IMR-90 (cell line): Measurements from ENCODE around the gene COL4A3. TPM values are rescaled to one million over a fixed set of nuclear protein-coding genes. Genes with fewer than 3 reads are reported as not detected.

ENCODE experiments used
- ATAC-seq: fragments of 200-7000 bp; cut with Tn5 transposase; 2 replicates; pipeline ENCODE4 v1.9.1; 2020; ENCODE audit warnings: low read depth, mild to moderate bottlenecking, moderate library complexity
- BruUV-seq: library from RNA; stranded (reverse); fragments of 400-500 nt; replicated peaks from 2 replicates; lab custom pipeline; 2021; lab: Mats Ljungman, UMichigan
- CTCF ChIA-PET: fragments of 300-600 bp; formaldehyde crosslinking; extraction: SDS; loops from one replicate; lab custom pipeline; 2021; ENCODE audit warnings: antibody characterized with exemption; lab: Yijun Ruan, JAX
- POLR2A ChIA-PET: fragments of 300-600 bp; sonication (Branson Sonifier 250); formaldehyde crosslinking; loops from one replicate; lab custom pipeline; 2022; ENCODE audit warnings: antibody characterized with exemption; ENCODE audit not compliant: unreplicated experiment; lab: Charles Lee
- DNase-seq: peaks from one replicate; pipeline ENCODE4 v3.0.0; 2013
- H2AFZ ChIP-seq: replicated peaks from 2 replicates; pipeline ENCODE3; 2013; ENCODE audit warnings: low read length, mild to moderate bottlenecking; ENCODE audit not compliant: poor library complexity
- H2AK5ac ChIP-seq: 2 replicates; pipeline ENCODE4 v1.6.1; 2013; ENCODE audit warnings: low read depth, low read length, inconsistent platforms
- H2AK9ac ChIP-seq: replicated peaks from 2 replicates; pipeline ENCODE3; 2013; ENCODE audit warnings: mild to moderate bottlenecking, low read depth, low read length, moderate library complexity; ENCODE audit not compliant: poor library complexity
- H2BK120ac ChIP-seq: 2 replicates; pipeline ENCODE4 v1.6.1; 2013; ENCODE audit warnings: low read depth, low read length, inconsistent platforms
- H2BK15ac ChIP-seq: 3 replicates; pipeline ENCODE4 v1.6.1; 2013; ENCODE audit warnings: low read depth, low read length, inconsistent platforms
- H2BK20ac ChIP-seq: 2 replicates; pipeline ENCODE4 v1.6.1; 2013; ENCODE audit warnings: low read depth, mild to moderate bottlenecking, inconsistent platforms, low read length, moderate library complexity
- H2BK5ac ChIP-seq: 2 replicates; pipeline ENCODE4 v1.6.1; 2013; ENCODE audit warnings: mild to moderate bottlenecking, low read depth, low read length, inconsistent platforms; ENCODE audit not compliant: poor library complexity, severe bottlenecking
- H3K14ac ChIP-seq: replicated peaks from 2 replicates; pipeline ENCODE4 v1.6.1; 2013; ENCODE audit warnings: low read depth, low read length, inconsistent platforms
- H3K18ac ChIP-seq: 2 replicates; pipeline ENCODE4 v1.6.1; 2013; ENCODE audit warnings: low read depth, low read length, control low read depth
- H3K23ac ChIP-seq: 2 replicates; pipeline ENCODE4 v1.6.1; 2013; ENCODE audit warnings: low read depth, low read length, inconsistent platforms
- H3K27ac ChIP-seq: 2 replicates; pipeline ENCODE4 v1.5.1; 2013; ENCODE audit warnings: mild to moderate bottlenecking, control low read depth, low read length; ENCODE audit not compliant: insufficient read depth
- H3K27me3 ChIP-seq: 2 replicates; pipeline ENCODE4 v1.6.1; 2013; ENCODE audit warnings: low read length; ENCODE audit not compliant: control insufficient read depth, insufficient read depth
- H3K36me3 ChIP-seq: 2 replicates; pipeline ENCODE4 v1.6.1; 2013; ENCODE audit warnings: low read length, mixed read lengths; ENCODE audit not compliant: control insufficient read depth, insufficient read depth
- H3K4ac ChIP-seq: 2 replicates; pipeline ENCODE4 v1.6.1; 2013; ENCODE audit warnings: low read depth, low read length, inconsistent platforms
- H3K4me1 ChIP-seq: 2 replicates; pipeline ENCODE4 v1.6.1; 2013; ENCODE audit warnings: low read length, mixed read lengths; ENCODE audit not compliant: control insufficient read depth, insufficient read depth
- H3K4me2 ChIP-seq: 2 replicates; pipeline ENCODE4 v1.6.1; 2013; ENCODE audit warnings: low read depth, mild to moderate bottlenecking, control low read depth, low read length, moderate library complexity
- H3K4me3 ChIP-seq: 2 replicates; pipeline ENCODE4 v1.5.1; 2013; ENCODE audit warnings: low read depth, mild to moderate bottlenecking, control low read depth, low read length, moderate library complexity; ENCODE audit not compliant: insufficient read depth
- H3K56ac ChIP-seq: 2 replicates; pipeline ENCODE4 v1.6.1; 2013; ENCODE audit warnings: low read length, inconsistent platforms; ENCODE audit not compliant: insufficient read depth; ENCODE audit errors: extremely low read depth
- H3K79me1 ChIP-seq, 2 experiments: 2 replicates each; pipeline ENCODE4 v1.6.1; 2013; ENCODE audit warnings: low read length in 2 of 2, inconsistent platforms in 1 of 2, low read depth in 1 of 2
- H3K9ac ChIP-seq: 2 replicates; pipeline ENCODE4 v1.6.1; 2013; ENCODE audit warnings: low read depth, low read length, control low read depth
- H3K9me1 ChIP-seq: 2 replicates; pipeline ENCODE4 v1.6.1; 2013; ENCODE audit warnings: low read length, inconsistent platforms; ENCODE audit not compliant: insufficient read depth
- H3K9me3 ChIP-seq: 2 replicates; pipeline ENCODE4 v1.6.1; 2013; ENCODE audit warnings: low read length; ENCODE audit not compliant: control insufficient read depth, insufficient read depth
- H4K20me1 ChIP-seq: 2 replicates; pipeline ENCODE4 v1.6.1; 2013; ENCODE audit warnings: low read length, inconsistent platforms; ENCODE audit not compliant: insufficient read depth
- H4K5ac ChIP-seq: 2 replicates; pipeline ENCODE4 v1.6.1; 2013; ENCODE audit warnings: mild to moderate bottlenecking, low read depth, low read length, control low read depth
- H4K8ac ChIP-seq, 2 experiments: 2 replicates each; pipeline ENCODE4 v1.6.1; 2013; ENCODE audit warnings: low read depth in 2 of 2, low read length in 2 of 2, control low read depth in 1 of 2, inconsistent platforms in 1 of 2
- H4K91ac ChIP-seq: 2 replicates; pipeline ENCODE4 v1.6.1; 2013; ENCODE audit warnings: low read depth, low read length, inconsistent platforms; ENCODE audit not compliant: insufficient read depth
- BHLHE40 ChIP-seq: fragments of 150-350 bp; IDR thresholded peaks from 2 replicates; pipeline ENCODE4 v1.6.1; 2016; ENCODE audit warnings: mild to moderate bottlenecking, low read depth, low read length
- CEBPB ChIP-seq: IDR thresholded peaks from 2 replicates; pipeline ENCODE4 v1.6.1; 2012; ENCODE audit warnings: low read depth, low read length, improper control_type of control experiment
- CHD1 ChIP-seq: IDR thresholded peaks from 2 replicates; pipeline ENCODE4 v1.6.1; 2012; ENCODE audit warnings: low read depth, low read length, improper control_type of control experiment
- CTCF ChIP-seq: conservative IDR thresholded peaks from 2 replicates; pipeline ENCODE4 v1.5.1; 2012; ENCODE audit warnings: mild to moderate bottlenecking, low read depth, low read length, improper control_type of control experiment
- ELK1 ChIP-seq: fragments of 150-350 bp; IDR thresholded peaks from 2 replicates; pipeline ENCODE4 v1.6.1; 2016; ENCODE audit warnings: low read depth, mild to moderate bottlenecking, low read length, moderate library complexity, borderline replicate concordance
- FOS ChIP-seq: fragments of 150-350 bp; IDR thresholded peaks from 2 replicates; pipeline ENCODE4 v1.6.1; 2016; ENCODE audit warnings: low read depth, low read length
- MAFK ChIP-seq: IDR thresholded peaks from 2 replicates; pipeline ENCODE4 v1.6.1; 2012; ENCODE audit warnings: low read depth, low read length, improper control_type of control experiment
- MAZ ChIP-seq: IDR thresholded peaks from 2 replicates; pipeline ENCODE4 v1.6.1; 2012; ENCODE audit warnings: low read depth, mild to moderate bottlenecking, low read length, improper control_type of control experiment, moderate library complexity, borderline replicate concordance
- MXI1 ChIP-seq: IDR thresholded peaks from 2 replicates; pipeline ENCODE4 v1.6.1; 2012; ENCODE audit warnings: low read depth, mild to moderate bottlenecking, low read length, moderate library complexity, borderline replicate concordance
- NFE2L2 ChIP-seq: fragments of 150-350 bp; IDR thresholded peaks from 2 replicates; pipeline ENCODE4 v1.6.1; 2016; ENCODE audit warnings: low read depth, mild to moderate bottlenecking, low read length
- POLR2A ChIP-seq: IDR thresholded peaks from 2 replicates; pipeline ENCODE4 v1.6.1; 2012; ENCODE audit warnings: mild to moderate bottlenecking, low read depth, low read length
- RAD21 ChIP-seq: IDR thresholded peaks from 2 replicates; pipeline ENCODE4 v1.6.1; 2012; ENCODE audit warnings: low read length, improper control_type of control experiment
- RCOR1 ChIP-seq: IDR thresholded peaks from 2 replicates; pipeline ENCODE4 v1.6.1; 2012; ENCODE audit warnings: mild to moderate bottlenecking, low read length, improper control_type of control experiment; ENCODE audit not compliant: insufficient replicate concordance
- RFX5 ChIP-seq: IDR thresholded peaks from 2 replicates; pipeline ENCODE4 v1.8.0; 2012; ENCODE audit warnings: low read depth, mild to moderate bottlenecking, low read length, moderate library complexity
- SMC3 ChIP-seq: fragments of 150-350 bp; IDR thresholded peaks from 2 replicates; pipeline ENCODE4 v1.6.1; 2016; ENCODE audit warnings: low read depth, mild to moderate bottlenecking, antibody characterized with exemption, low read length, moderate library complexity
- USF2 ChIP-seq: fragments of 150-350 bp; IDR thresholded peaks from 2 replicates; pipeline ENCODE4 v1.6.1; 2017; ENCODE audit warnings: mild to moderate bottlenecking, antibody characterized with exemption, low read length, low read depth
- WGBS, 2 experiments: methylation state at CpG; one replicate each; pipeline versions ENCODE4 v1.1.5 to v1.1.7; 2013; ENCODE audit warnings: missing lambda C conversion rate in 2 of 2; ENCODE audit not compliant: insufficient read length in 1 of 2; ENCODE audit errors: extremely low coverage in 2 of 2; 5-methylcytosine and 5-hydroxymethylcytosine counted together
- dilution Hi-C: fragments of 300-500 bp; cut with HindIII; formaldehyde crosslinking; loops from one replicate; pipeline ENCODE4 v1.14.3; 2018; ENCODE audit warnings: low sequenced_read_pairs; ENCODE audit not compliant: unreplicated experiment
- in situ Hi-C: fragments of 300-500 bp; cut with MboI; formaldehyde crosslinking; loops from 3 replicates; pipeline ENCODE4 v1.14.3; 2019; ENCODE audit warnings: low sequenced_read_pairs, inconsistent platforms, mixed read lengths
- intact Hi-C: fragments of 100-400 bp; cut with micrococcal nuclease; formaldehyde crosslinking; loops from 2 replicates; pipeline ENCODE4 v1.10.0; 2022
- polyA plus RNA-seq, 3 experiments: library from polyadenylated mRNA; depleted of rRNA; stranded (reverse); fragments of >200 nt; gene quantifications; 2 replicates each; pipeline ENCODE4 v1.2.3, GENCODE V29; 2012; ENCODE audit warnings: low replicate concordance in 1 of 3
- total RNA-seq: library from RNA; depleted of rRNA; stranded (reverse); fragments of >200 nt; gene quantifications from 2 replicates; pipeline ENCODE4 v1.2.3, GENCODE V29; 2012

COL4A3 gene
- total and polyA plus RNA-seq, 2 of the 4 experiments (the other 2 are of a cell fraction) = not detected

- Histone ChIP-seq H3K79me1 (peaks cover 10 to 11% of the 10 kb centered on the region in 2 experiments; a peak in 3 of 4 replicates), H2AFZ (no peak overlapping the region), H3K23ac (no peak overlapping the region), H3K36me3 (peaks cover 11% of the 10 kb centered on the region; the same call in 1 of the 2 replicates), H4K5ac (no peak overlapping the region), H3K9me1 (peaks cover 3% of the 10 kb centered on the region), H3K18ac (no peak overlapping the region), H3K14ac (no peak overlapping the region), H2BK120ac (no peak overlapping the region), H2BK20ac (no peak overlapping the region), H2BK5ac (no peak overlapping the region), H4K20me1 (no peaks in the 10 kb centered on the region), H3K4ac (no peak overlapping the region), H3K9ac (no peak overlapping the region), H3K9me3 (no peaks in the 10 kb centered on the region), H4K8ac (no peak overlapping the region), H3K4me2 (no peak overlapping the region), H3K27me3 (no peaks in the 10 kb centered on the region), H3K4me3 (no peak overlapping the region), H3K4me1 (peaks cover 4% of the 10 kb centered on the region), H4K91ac (no peak overlapping the region), H2AK9ac (no peak overlapping the region), H2BK15ac (no peak overlapping the region), H2AK5ac (no peak overlapping the region), H3K27ac (no peak overlapping the region), H3K56ac (no peak overlapping the region)
- ATAC-seq (no peak), DNase-seq (no peak)
- no CpG with 5 or more reads among the region's 2 CpGs for WGBS, 2 experiments
- in situ Hi-C loops (no loop called here), dilution Hi-C loops (no loop called here), intact Hi-C loops (no loop called here)
- BruUV-seq = no TSS peak
- ChIA-PET POLR2A (no interaction called here), CTCF (no interaction called here)
- TF ChIP-seq CTCF (no peak), CHD1 (no peak), MXI1 (no peak), CEBPB (no peak), RCOR1 (no peak), FOS (no peak), RAD21 (no peak), ELK1 (no peak), MAFK (no peak), RFX5 (no peak), POLR2A (no peak), MAZ (no peak), BHLHE40 (no peak), SMC3 (no peak), NFE2L2 (no peak), USF2 (no peak)
These were observed 177.1 kb downstream of the COL4A3 start for GRCh38 chr2:227341553-227341952.
